HEK293 (cell line): ENCODE results near the gene GPN3.

Experiments
- BCL6B ChIP-seq: fragments of 450-650 bp; formaldehyde crosslinking; IDR thresholded peaks from 2 replicates; pipeline ENCODE4 v1.5.1; 2017; ENCODE audit warnings: missing biosample characterization, missing genetic modification characterization
- CTCF ChIP-seq: fragments of 450-650 bp; formaldehyde crosslinking; IDR thresholded peaks from 2 replicates; pipeline ENCODE4 v1.5.1; 2016; ENCODE audit warnings: missing biosample characterization, missing genetic modification characterization
- HIC1 ChIP-seq: fragments of 450-650 bp; formaldehyde crosslinking; IDR thresholded peaks from 2 replicates; pipeline ENCODE4 v1.5.1; 2016; ENCODE audit warnings: missing biosample characterization, missing genetic modification characterization
- IKZF3 ChIP-seq: fragments of 450-650 bp; IDR thresholded peaks from 2 replicates; pipeline ENCODE4 v1.5.0; 2018; ENCODE audit warnings: missing biosample characterization, mild to moderate bottlenecking, missing genetic modification characterization, moderate library complexity
- OVOL3 ChIP-seq: fragments of 450-650 bp; formaldehyde crosslinking; IDR thresholded peaks from 2 replicates; pipeline ENCODE4 v1.5.1; 2016; ENCODE audit warnings: missing biosample characterization, missing genetic modification characterization
- SETDB1 ChIP-seq: IDR thresholded peaks from one replicate; pipeline ENCODE4 v1.6.1; 2017; ENCODE audit warnings: mild to moderate bottlenecking, low read length, moderate library complexity, mixed read lengths; ENCODE audit not compliant: insufficient read length
- TSHZ1 ChIP-seq: fragments of 450-650 bp; formaldehyde crosslinking; IDR thresholded peaks from 2 replicates; pipeline ENCODE4 v1.5.1; 2016; ENCODE audit warnings: missing biosample characterization, missing genetic modification characterization, borderline replicate concordance
- ZBTB11 ChIP-seq: fragments of 450-650 bp; formaldehyde crosslinking; conservative IDR thresholded peaks from 2 replicates; pipeline ENCODE4 v1.5.1; 2016; ENCODE audit warnings: low read depth, missing biosample characterization, missing genetic modification characterization
- ZBTB26 ChIP-seq: fragments of 450-650 bp; formaldehyde crosslinking; optimal IDR thresholded peaks from 2 replicates; pipeline ENCODE3; 2016; ENCODE audit warnings: missing biosample characterization, mild to moderate bottlenecking, missing genetic modification characterization
- ZFHX2 ChIP-seq: fragments of 450-650 bp; formaldehyde crosslinking; conservative IDR thresholded peaks from 2 replicates; pipeline ENCODE4 v1.5.1; 2016; ENCODE audit warnings: missing biosample characterization, missing genetic modification characterization
- ZFP69B ChIP-seq: fragments of 450-650 bp; formaldehyde crosslinking; IDR thresholded peaks from 2 replicates; pipeline ENCODE4 v1.5.1; 2016; ENCODE audit warnings: missing biosample characterization, missing genetic modification characterization
- ZNF157 ChIP-seq: fragments of 450-650 bp; formaldehyde crosslinking; IDR thresholded peaks from 2 replicates; pipeline ENCODE4 v1.5.1; 2016; ENCODE audit warnings: missing biosample characterization, missing genetic modification characterization
- ZNF184 ChIP-seq: fragments of 450-650 bp; IDR thresholded peaks from 2 replicates; pipeline ENCODE4 v1.5.1; 2018; ENCODE audit warnings: missing biosample characterization, mild to moderate bottlenecking, missing genetic modification characterization
- ZNF24 ChIP-seq: fragments of 450-650 bp; formaldehyde crosslinking; IDR thresholded peaks from 2 replicates; pipeline ENCODE4 v1.5.1; 2016; ENCODE audit warnings: missing biosample characterization, missing genetic modification characterization
- ZNF274 ChIP-seq, 2 experiments: fragments of 200-500 bp in 1 of 2; fragments of 450-650 bp in 1 of 2; sonication (Bioruptor generic) in 1 of 2; formaldehyde crosslinking in 1 of 2; IDR thresholded peaks; 2 replicates each; pipeline versions ENCODE4 v1.5.1 to v1.6.1; 2014 to 2016; ENCODE audit warnings: borderline replicate concordance in 1 of 2, inconsistent platforms in 1 of 2, low read length in 1 of 2, missing biosample characterization in 1 of 2, missing genetic modification characterization in 1 of 2
- ZNF335 ChIP-seq: fragments of 450-650 bp; formaldehyde crosslinking; conservative IDR thresholded peaks from 2 replicates; pipeline ENCODE4 v1.5.1; 2016; ENCODE audit warnings: missing biosample characterization, missing genetic modification characterization
- ZNF341 ChIP-seq: fragments of 450-650 bp; formaldehyde crosslinking; IDR thresholded peaks from 2 replicates; pipeline ENCODE4; 2016; ENCODE audit warnings: low read depth, missing biosample characterization, missing genetic modification characterization
- ZNF350 ChIP-seq: fragments of 450-650 bp; formaldehyde crosslinking; IDR thresholded peaks from 2 replicates; pipeline ENCODE4 v1.5.0; 2017; ENCODE audit warnings: missing biosample characterization, mild to moderate bottlenecking, missing genetic modification characterization
- ZNF48 ChIP-seq: fragments of 450-650 bp; formaldehyde crosslinking; IDR thresholded peaks from 2 replicates; pipeline ENCODE4 v1.5.1; 2016; ENCODE audit warnings: missing biosample characterization, missing genetic modification characterization
- ZNF514 ChIP-seq: fragments of 450-650 bp; formaldehyde crosslinking; IDR thresholded peaks from 2 replicates; pipeline ENCODE4 v1.5.1; 2016; ENCODE audit warnings: missing biosample characterization, missing genetic modification characterization
- ZNF549 ChIP-seq: fragments of 450-650 bp; IDR thresholded peaks from 2 replicates; pipeline ENCODE4 v1.5.1; 2018; ENCODE audit warnings: missing biosample characterization, missing genetic modification characterization, mild to moderate bottlenecking, inconsistent platforms, moderate library complexity
- ZNF623 ChIP-seq: fragments of 450-650 bp; formaldehyde crosslinking; IDR thresholded peaks from 2 replicates; pipeline ENCODE4 v1.5.1; 2016; ENCODE audit warnings: missing biosample characterization, missing genetic modification characterization
- ZNF626 ChIP-seq: fragments of 450-650 bp; sonication (Bioruptor Pico); formaldehyde crosslinking; IDR thresholded peaks from 2 replicates; pipeline ENCODE4 v1.5.1; 2018; ENCODE audit warnings: missing biosample characterization, missing genetic modification characterization, inconsistent platforms
- ZNF785 ChIP-seq: fragments of 450-650 bp; formaldehyde crosslinking; IDR thresholded peaks from 2 replicates; pipeline ENCODE4 v1.5.1; 2016; ENCODE audit warnings: missing biosample characterization, missing genetic modification characterization

Gene GPN3

GRCh38 chr12:110501752-110502738 lies 34.0 kb upstream of the GPN3 start, which contains the start of the genes RAD9B and VPS29 (continued):
- TF ChIP-seq TSHZ1 (tag by site-specific recombination) (no peak), ZBTB11 (tag by site-specific recombination) (peak; percentile 59), SETDB1 (peak; percentile 90), ZNF48 (tag by site-specific recombination) (no peak), CTCF (peak; percentile 24; the same call in 1 of the 2 replicates), ZBTB26 (peak; percentile 80), ZNF157 (tag by site-specific recombination) (no peak), ZFP69B (tag by site-specific recombination) (peak; percentile 85), ZFHX2 (tag by site-specific recombination) (peak; percentile 92), ZNF184 (tag by site-specific recombination) (0 out of 2 replicates have a peak, but pooled peaks have one; percentile 44), BCL6B (tag by site-specific recombination) (no peak), OVOL3 (tag by site-specific recombination) (peak; percentile 60; the same call in 1 of the 2 replicates), ZNF24 (peak; percentile 92), ZNF626 (no peak), ZNF335 (tag by site-specific recombination) (peak; percentile 88), ZNF514 (tag by site-specific recombination) (no peak), ZNF785 (tag by site-specific recombination) (no peak), ZNF350 (tag by site-specific recombination) (no peak), HIC1 (tag by site-specific recombination) (peak; percentile 89), ZNF549 (no peak), ZNF341 (tag by site-specific recombination) (no peak), ZNF274 (IDR thresholded peaks at IDR 0.05; ENCODE audit: low read length) (no peak), ZNF274 (tag by site-specific recombination; IDR thresholded peaks at IDR 0.05; ENCODE audit: borderline replicate concordance) (no peak), ZNF623 (peak; percentile 6; the same call in 1 of the 2 replicates), IKZF3 (tag by site-specific recombination) (no peak)
